GM20431 (cell line): Measurements from ENCODE around the gene TMEM117.
"Not testable (repeated sequence)": the region's sequence is repeated elsewhere in the genome, so short reads cannot be mapped to it uniquely, and the experiment has no call there.

Source experiments
- in situ Hi-C: fragments of 300-500 bp; cut with MseI, MboI; formaldehyde crosslinking; loops from one replicate; pipeline ENCODE4 v1.15.0; 2020; ENCODE audit warnings: low sequenced_read_pairs; ENCODE audit not compliant: unreplicated experiment

TMEM117 gene

GRCh38 chr12:44155358-44155757, 319.5 kb downstream of the TMEM117 start:
- in situ Hi-C loops = no loop called here

- in situ Hi-C loops = no loop called here
Measured at GRCh38 chr12:44157359-44157758, 321.5 kb downstream of the TMEM117 start.

- in situ Hi-C loops = no loop called here
Measured at GRCh38 chr12:44158746-44159145, 322.9 kb downstream of the TMEM117 start.

GRCh38 chr12:44159216-44159615, 323.3 kb downstream of the TMEM117 start:
- in situ Hi-C loops = no loop called here

- in situ Hi-C loops = no loop called here
Measured at GRCh38 chr12:44159862-44160261, 324.0 kb downstream of the TMEM117 start.

- in situ Hi-C loops = no loop called here
Measured at GRCh38 chr12:44162961-44163360, 327.1 kb downstream of the TMEM117 start.

GRCh38 chr12:44174053-44174452, 338.2 kb downstream of the TMEM117 start:
- in situ Hi-C loops = no loop called here

GRCh38 chr12:44184499-44185206, 348.8 kb downstream of the TMEM117 start:
- in situ Hi-C loops = no loop called here

- in situ Hi-C loops = no loop called here
Measured at GRCh38 chr12:44193281-44193680, 357.4 kb downstream of the TMEM117 start.

- in situ Hi-C loops = not testable (repeated sequence)
Measured at GRCh38 chr12:44195719-44196118, 359.8 kb downstream of the TMEM117 start.

GRCh38 chr12:44206045-44206444, 370.2 kb downstream of the TMEM117 start:
- in situ Hi-C loops = no loop called here

GRCh38 chr12:44217146-44217883, 381.4 kb downstream of the TMEM117 start:
- in situ Hi-C loops = no loop called here

- in situ Hi-C loops = no loop called here
Measured at GRCh38 chr12:44223736-44224135, 387.9 kb downstream of the TMEM117 start.

- in situ Hi-C loops = no loop called here
Measured at GRCh38 chr12:44224399-44225148, 388.7 kb downstream of the TMEM117 start.

GRCh38 chr12:44225149-44225510, 389.2 kb downstream of the TMEM117 start:
- in situ Hi-C loops = no loop called here

- in situ Hi-C loops = no loop called here
Measured at GRCh38 chr12:44227616-44228015, 391.7 kb downstream of the TMEM117 start.

- in situ Hi-C loops = no loop called here
Measured at GRCh38 chr12:44229846-44230245, 394.0 kb downstream of the TMEM117 start.

- in situ Hi-C loops = no loop called here
Measured at GRCh38 chr12:44235674-44236073, 399.8 kb downstream of the TMEM117 start.

GRCh38 chr12:44240186-44240585, 404.3 kb downstream of the TMEM117 start:
- in situ Hi-C loops = no loop called here

- in situ Hi-C loops = no loop called here
Measured at GRCh38 chr12:44245932-44246331, 410.1 kb downstream of the TMEM117 start.

- in situ Hi-C loops = no loop called here
Measured at GRCh38 chr12:44246482-44247105, 410.7 kb downstream of the TMEM117 start.
